Spleen (tissue), 7 donors: ENCODE measurements around the gene SEC24A.

Experiments used
- CTCF ChIP-seq, 11 experiments: fragments of 200-600 bp in 7 of 11; fragments of 450-650 bp in 4 of 11; sonication (generic) in 4 of 11; IDR thresholded peaks in 8 of 11; conservative IDR thresholded peaks in 3 of 11; 1 replicate in 7 of 11; 2 replicates in 4 of 11; pipeline versions ENCODE4 v1.4.0 to v1.8.0; 2016 to 2021; ENCODE audit warnings: antibody characterized with exemption in 11 of 11, inconsistent platforms in 4 of 11, mild to moderate bottlenecking in 1 of 11
- POLR2A ChIP-seq, 3 donors: fragments of 450-650 bp; IDR thresholded peaks; one replicate each; pipeline ENCODE4 v1.5.1; 2017; ENCODE audit warnings: antibody characterized with exemption in 3 of 3, mild to moderate bottlenecking in 1 of 3
- POLR2AphosphoS5 ChIP-seq, 3 donors: sonication (generic); formaldehyde crosslinking; IDR thresholded peaks; one replicate each; pipeline ENCODE4 v1.5.1; 2017; ENCODE audit warnings: antibody characterized with exemption in 3 of 3
- donor health status: DM: no; HTN: no; CAD: no; lungs with moderate emphysema.
- donor health status: DM: no; HTN: no; CAD: no.
- donor health status: DM: no; HTN: no; CAD: no.

GRCh38 chr5:134732819-134733218 lies 84.2 kb downstream of the SEC24A start:
- TF ChIP-seq CTCF (IDR thresholded peaks at IDR 0.05 in 8 of 11, conservative IDR thresholded peaks at IDR 0.05 in 3 of 11) (no peak), POLR2AphosphoS5 (IDR thresholded peaks at IDR 0.05) (no peak), POLR2A (IDR thresholded peaks at IDR 0.05) (no peak)
